Subcutaneous adipose tissue (tissue), 4 donors: ENCODE results near the gene FBLN2. TPM values are rescaled to one million over a fixed set of nuclear protein-coding genes. Genes with fewer than 3 reads are reported as not detected.

ENCODE experiments used
- CTCF ChIP-seq: fragments of 450-650 bp; IDR thresholded peaks from one replicate; pipeline ENCODE4 v1.5.1; 2016; ENCODE audit warnings: low read depth, mild to moderate bottlenecking, control low read depth, antibody characterized with exemption, moderate library complexity
- total RNA-seq, 4 donors: library from RNA; depleted of rRNA; stranded (reverse); fragments of >200 nt; gene quantifications; one replicate each; pipeline ENCODE4 v1.1.0, GENCODE V29; 2016

The FBLN2 gene
- total RNA-seq, 4 donors from 2014 or later, result 215 to 456 (median 410) TPM

GRCh38 chr3:13509059-13509815 lies 39.7 kb upstream of the FBLN2 start:
- no peak for TF ChIP-seq CTCF

GRCh38 chr3:13509816-13510192 lies 39.1 kb upstream of the FBLN2 start:
- no peak for TF ChIP-seq CTCF

GRCh38 chr3:13512451-13512850 lies 36.5 kb upstream of the FBLN2 start:
- TF ChIP-seq CTCF, result no peak

- no peak for TF ChIP-seq CTCF
Observed at GRCh38 chr3:13513051-13513912, 35.6 kb upstream of the FBLN2 start.

GRCh38 chr3:13513913-13514517 lies 34.9 kb upstream of the FBLN2 start:
- no peak for TF ChIP-seq CTCF

- no peak for TF ChIP-seq CTCF
Observed at GRCh38 chr3:13514639-13515435, 34.1 kb upstream of the FBLN2 start.
